ENCODE data around the gene S100A3.

DNA sequence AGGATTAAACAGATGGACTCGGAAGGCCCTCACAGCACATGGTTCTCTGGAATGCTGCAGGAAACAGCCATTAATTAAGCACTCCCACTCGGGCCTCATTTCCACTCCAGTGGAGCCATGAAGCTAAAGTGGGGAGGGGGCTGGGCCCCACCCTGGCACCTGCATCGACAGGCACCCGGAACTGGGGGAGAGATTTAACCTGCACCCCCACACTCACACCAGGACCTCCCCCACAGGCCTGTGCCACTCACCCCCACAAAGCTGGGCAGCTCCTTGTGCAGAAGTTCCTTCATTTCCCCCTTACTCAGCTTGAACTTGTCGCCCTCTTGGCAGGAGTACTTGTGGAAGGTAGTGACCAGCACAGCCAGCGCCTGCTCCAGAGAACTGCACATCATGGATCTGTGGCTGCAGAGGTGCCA, 14.4 kb upstream of the S100A3 start:
- TF ChIP-seq EZH2 (IDR thresholded peaks at IDR 0.05) (no peak), POLR2AphosphoS5 (IDR thresholded peaks at IDR 0.05; ENCODE audit: borderline replicate concordance, low read depth, low read length) (no peak), FOXP2 (optimal IDR thresholded peaks at IDR 0.05; ENCODE audit: control extremely low read depth, extremely low read length, insufficient read depth) (no peak)
